ENCODE results near the gene JMJD7.

The JMJD7 gene

DNA sequence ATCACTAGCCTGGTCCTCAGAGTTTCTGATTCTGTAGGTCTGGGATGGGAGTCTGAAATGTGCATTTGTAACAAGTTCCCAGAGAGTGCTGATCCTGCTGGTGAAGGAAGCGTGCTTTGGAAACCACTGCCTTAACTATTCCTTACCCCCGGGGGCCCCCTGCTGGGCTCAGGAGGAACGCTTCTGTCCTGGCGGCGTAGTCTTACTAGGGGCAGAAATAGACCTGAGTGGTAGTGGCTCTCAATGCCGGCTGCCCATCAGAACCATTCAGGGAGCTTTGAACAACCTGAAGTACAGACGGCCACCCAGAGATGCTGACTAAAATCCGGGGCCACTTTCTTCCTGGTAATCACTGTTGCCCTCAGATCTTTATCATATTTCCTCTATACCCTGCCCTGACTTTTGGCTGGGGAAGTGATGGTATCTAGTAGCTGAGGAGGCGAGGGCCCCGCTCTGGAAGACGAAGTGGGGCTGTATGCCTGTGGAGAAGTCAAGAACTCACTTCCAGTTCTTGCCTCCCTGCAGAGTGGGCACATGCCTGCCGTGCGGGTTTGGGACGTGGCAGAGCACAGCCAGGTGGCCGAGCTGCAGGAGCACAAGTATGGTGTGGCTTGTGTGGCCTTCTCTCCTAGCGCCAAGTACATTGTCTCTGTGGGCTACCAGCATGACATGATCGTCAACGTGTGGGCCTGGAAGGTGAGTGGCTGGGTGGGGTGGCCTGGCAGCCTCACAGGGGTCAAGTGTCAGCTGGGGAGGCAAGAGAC, 16.3 kb upstream of the JMJD7 start:
- no peak overlapping the region for H3K9ac ChIP-seq (ENCODE audit: low read length)
- no peak overlapping the region for H3K27ac ChIP-seq (ENCODE audit: low read depth, low read length)
- WGBS (ENCODE audit: extremely low coverage, insufficient coverage, insufficient read length), result no CpG with 5 or more reads among the region's 18 CpGs
- H3K4ac ChIP-seq (ENCODE audit: low read depth, low read length), result no peak overlapping the region
- H2BK12ac ChIP-seq (ENCODE audit: low read length), result peak overlapping the region; percentile 37
- no peak overlapping the region for H4K12ac ChIP-seq (ENCODE audit: low read depth, low read length)
- H2BK120ac ChIP-seq (ENCODE audit: insufficient read depth, low read length, poor library complexity), result no peak overlapping the region
- H4K91ac ChIP-seq (ENCODE audit: low read depth, low read length), result no peak overlapping the region
- peaks cover 35 to 36% of the 10 kb centered on the region in 2 experiments for H3K36me3 ChIP-seq (ENCODE audit: control insufficient read depth in 1 of 2, insufficient read depth in 2 of 2, low read length in 2 of 2)
- no peak overlapping the region for H3K14ac ChIP-seq (ENCODE audit: low read length)
- H2AFZ ChIP-seq (ENCODE audit: insufficient read depth, low read length, poor library complexity), result no peak overlapping the region
- no peak overlapping the region for H3K18ac ChIP-seq (ENCODE audit: low read length)
- no peak overlapping the region for H3K23ac ChIP-seq (ENCODE audit: low read length)
- H3K9me3 ChIP-seq (ENCODE audit: insufficient read depth, low read depth, low read length), result no peaks in the 10 kb centered on the region
- no peak overlapping the region for H2AK5ac ChIP-seq (ENCODE audit: low read length)
- H3K4me1 ChIP-seq (ENCODE audit: control insufficient read depth in 1 of 2, insufficient read depth in 2 of 2, low read length in 2 of 2), result peaks cover 2 to 5% of the 10 kb centered on the region in 2 experiments
- H3K4me2 ChIP-seq (ENCODE audit: low read length), result no peak overlapping the region
- H3K27me3 ChIP-seq (ENCODE audit: insufficient read depth, low read length), result no peaks in the 10 kb centered on the region
- no peak overlapping the region for H3K4me3 ChIP-seq (ENCODE audit: low read depth, low read length)
- peaks cover 2% of the 10 kb centered on the region for H3K79me1 ChIP-seq (ENCODE audit: low read length)
- peak; percentile 80 to 93 for DNase-seq
- H4K8ac ChIP-seq (ENCODE audit: low read depth, low read length), result no peak overlapping the region
- no peaks in the 10 kb centered on the region for H3K79me2 ChIP-seq (ENCODE audit: control insufficient read depth, insufficient read depth, low read length, poor library complexity)
- H2BK5ac ChIP-seq (ENCODE audit: low read depth, low read length, poor library complexity), result no peak overlapping the region

DNA sequence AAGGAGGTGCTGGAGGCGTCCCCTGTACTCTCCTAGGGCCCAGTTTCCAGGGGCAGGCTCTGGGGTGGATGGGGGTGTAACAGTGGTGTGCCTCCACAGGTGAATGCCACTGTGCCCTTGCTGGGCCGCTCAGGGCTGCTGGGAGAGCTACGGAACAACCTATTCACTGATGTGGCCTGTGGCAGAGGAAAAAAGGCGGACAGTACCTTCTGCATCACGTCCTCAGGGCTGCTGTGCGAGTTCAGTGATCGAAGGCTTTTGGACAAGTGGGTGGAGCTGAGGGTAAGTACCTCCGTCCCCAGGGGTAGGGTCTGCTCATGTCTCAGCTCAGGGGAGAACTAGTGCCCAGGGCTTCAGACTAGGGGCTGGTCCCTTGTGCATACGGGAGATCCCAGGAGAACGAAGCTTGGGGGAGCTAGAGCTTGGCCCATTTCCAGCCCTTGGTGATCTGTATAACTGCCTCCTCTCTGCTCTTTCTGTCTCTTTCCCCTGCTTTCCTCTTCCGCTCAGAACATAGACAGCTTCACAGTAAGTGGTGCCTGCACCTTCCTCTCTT, 15.0 kb upstream of the JMJD7 start:
- no CpG with 5 or more reads among the region's 11 CpGs for WGBS (ENCODE audit: extremely low coverage, insufficient coverage, insufficient read length)

DNA sequence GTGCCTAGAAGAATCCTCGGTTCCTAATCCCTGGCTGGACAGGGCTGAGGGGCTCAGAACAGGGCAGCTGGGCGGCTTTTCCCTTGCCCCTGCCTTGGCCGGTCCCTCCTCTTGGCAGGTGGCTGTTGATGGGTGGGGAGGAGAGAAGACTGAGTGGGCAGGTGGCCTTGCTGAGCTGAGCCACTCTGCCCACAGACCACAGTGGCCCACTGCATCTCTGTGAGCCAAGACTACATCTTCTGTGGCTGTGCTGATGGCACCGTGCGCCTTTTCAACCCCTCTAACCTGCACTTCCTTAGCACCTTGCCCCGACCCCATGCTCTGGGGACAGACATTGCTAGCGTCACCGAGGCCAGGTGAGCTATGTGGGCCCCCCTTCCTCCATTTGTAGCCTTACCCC, 14.5 kb upstream of the JMJD7 start:
- no peak for DNase-seq

More for the DNA sequence above, 15.0 kb upstream of the JMJD7 start:
- Histone ChIP-seq H3K79me2 (ENCODE audit: control insufficient read depth, insufficient read depth, low read length, poor library complexity) (no peaks in the 10 kb centered on the region), H2AK5ac (ENCODE audit: low read length) (no peak overlapping the region), H4K8ac (ENCODE audit: low read depth, low read length) (no peak overlapping the region), H3K4me1 (ENCODE audit: control insufficient read depth in 1 of 2, insufficient read depth in 2 of 2, low read length in 2 of 2) (no peaks in the 10 kb centered on the region), H3K4me3 (ENCODE audit: low read depth, low read length) (no peak overlapping the region), H3K4me2 (ENCODE audit: low read length) (no peak overlapping the region), H3K36me3 (ENCODE audit: control insufficient read depth in 1 of 2, insufficient read depth in 2 of 2, low read length in 2 of 2) (peaks cover 48 to 49% of the 10 kb centered on the region in 2 experiments), H3K4ac (ENCODE audit: low read depth, low read length) (no peak overlapping the region), H3K27ac (ENCODE audit: low read depth, low read length) (no peak overlapping the region), H2AFZ (ENCODE audit: insufficient read depth, low read length, poor library complexity) (no peak overlapping the region), H2BK12ac (ENCODE audit: low read length) (no peak overlapping the region), H3K79me1 (ENCODE audit: low read length) (no peaks in the 10 kb centered on the region), H3K14ac (ENCODE audit: low read length) (no peak overlapping the region), H2BK120ac (ENCODE audit: insufficient read depth, low read length, poor library complexity) (no peak overlapping the region), H2BK5ac (ENCODE audit: low read depth, low read length, poor library complexity) (no peak overlapping the region), H3K23ac (ENCODE audit: low read length) (no peak overlapping the region), H3K18ac (ENCODE audit: low read length) (no peak overlapping the region), H4K91ac (ENCODE audit: low read depth, low read length) (no peak overlapping the region), H4K12ac (ENCODE audit: low read depth, low read length) (no peak overlapping the region), H3K27me3 (ENCODE audit: insufficient read depth, low read length) (no peaks in the 10 kb centered on the region), H3K9ac (ENCODE audit: low read length) (no peak overlapping the region), H3K9me3 (ENCODE audit: insufficient read depth, low read depth, low read length) (no peaks in the 10 kb centered on the region)
- no peak for DNase-seq

DNA sequence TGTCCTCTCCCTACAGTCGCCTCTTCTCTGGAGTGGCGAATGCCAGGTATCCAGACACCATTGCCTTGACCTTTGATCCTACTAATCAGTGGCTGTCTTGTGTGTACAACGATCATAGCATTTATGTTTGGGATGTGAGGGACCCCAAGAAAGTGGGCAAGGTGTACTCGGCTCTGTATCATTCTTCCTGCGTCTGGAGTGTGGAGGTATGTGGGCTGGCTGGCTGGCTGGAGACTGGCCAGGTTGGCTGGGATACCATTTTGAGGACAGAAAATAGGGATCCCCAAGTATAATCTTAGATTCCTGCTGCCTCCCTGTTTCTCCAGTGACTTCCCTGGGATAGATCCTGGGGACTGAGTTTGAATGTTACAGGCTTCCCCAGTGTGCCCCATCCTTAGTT, 13.4 kb upstream of the JMJD7 start:
- H3K9ac ChIP-seq (ENCODE audit: low read length), result no peak overlapping the region
- no peak overlapping the region for H2BK120ac ChIP-seq (ENCODE audit: insufficient read depth, low read length, poor library complexity)
- H3K9me3 ChIP-seq (ENCODE audit: insufficient read depth, low read depth, low read length), result no peaks in the 10 kb centered on the region
- H3K36me3 ChIP-seq (ENCODE audit: control insufficient read depth in 1 of 2, insufficient read depth in 2 of 2, low read length in 2 of 2), result peaks cover 63 to 64% of the 10 kb centered on the region in 2 experiments
- H3K4me3 ChIP-seq (ENCODE audit: low read depth, low read length), result no peak overlapping the region
- no peak overlapping the region for H3K18ac ChIP-seq (ENCODE audit: low read length)
- H3K4me1 ChIP-seq (ENCODE audit: control insufficient read depth in 1 of 2, insufficient read depth in 2 of 2, low read length in 2 of 2), result no peaks in the 10 kb centered on the region
- H2BK12ac ChIP-seq (ENCODE audit: low read length), result no peak overlapping the region
- no peak overlapping the region for H3K14ac ChIP-seq (ENCODE audit: low read length)
- no CpG with 5 or more reads among the region's 5 CpGs for WGBS (ENCODE audit: extremely low coverage, insufficient coverage, insufficient read length)
- H3K23ac ChIP-seq (ENCODE audit: low read length), result no peak overlapping the region
- DNase-seq, result no peak
- H4K91ac ChIP-seq (ENCODE audit: low read depth, low read length), result no peak overlapping the region
- no peaks in the 10 kb centered on the region for H3K79me2 ChIP-seq (ENCODE audit: control insufficient read depth, insufficient read depth, low read length, poor library complexity)
- no peak overlapping the region for H3K4ac ChIP-seq (ENCODE audit: low read depth, low read length)
- H2AK5ac ChIP-seq (ENCODE audit: low read length), result no peak overlapping the region
- H3K79me1 ChIP-seq (ENCODE audit: low read length), result no peaks in the 10 kb centered on the region
- H4K8ac ChIP-seq (ENCODE audit: low read depth, low read length), result no peak overlapping the region
- H2AFZ ChIP-seq (ENCODE audit: insufficient read depth, low read length, poor library complexity), result no peak overlapping the region
- no peak overlapping the region for H2BK5ac ChIP-seq (ENCODE audit: low read depth, low read length, poor library complexity)
- H4K12ac ChIP-seq (ENCODE audit: low read depth, low read length), result no peak overlapping the region
- no peak overlapping the region for H3K27ac ChIP-seq (ENCODE audit: low read depth, low read length)
- no peak overlapping the region for H3K4me2 ChIP-seq (ENCODE audit: low read length)
- H3K27me3 ChIP-seq (ENCODE audit: insufficient read depth, low read length), result no peaks in the 10 kb centered on the region

More for the DNA sequence above, 14.5 kb upstream of the JMJD7 start:
- Histone ChIP-seq H3K4me2 (ENCODE audit: low read length) (no peak overlapping the region), H4K12ac (ENCODE audit: low read depth, low read length) (no peak overlapping the region), H3K27me3 (ENCODE audit: insufficient read depth, low read length) (no peaks in the 10 kb centered on the region), H3K4me1 (ENCODE audit: control insufficient read depth in 1 of 2, insufficient read depth in 2 of 2, low read length in 2 of 2) (no peaks in the 10 kb centered on the region), H3K18ac (ENCODE audit: low read length) (no peak overlapping the region), H4K91ac (ENCODE audit: low read depth, low read length) (no peak overlapping the region), H4K8ac (ENCODE audit: low read depth, low read length) (no peak overlapping the region), H3K27ac (ENCODE audit: low read depth, low read length) (no peak overlapping the region), H3K4ac (ENCODE audit: low read depth, low read length) (no peak overlapping the region), H3K4me3 (ENCODE audit: low read depth, low read length) (no peak overlapping the region), H3K14ac (ENCODE audit: low read length) (no peak overlapping the region), H2AK5ac (ENCODE audit: low read length) (no peak overlapping the region), H2BK12ac (ENCODE audit: low read length) (no peak overlapping the region), H3K9ac (ENCODE audit: low read length) (no peak overlapping the region), H3K79me2 (ENCODE audit: control insufficient read depth, insufficient read depth, low read length, poor library complexity) (no peaks in the 10 kb centered on the region), H3K36me3 (ENCODE audit: control insufficient read depth in 1 of 2, insufficient read depth in 2 of 2, low read length in 2 of 2) (peaks cover 53 to 54% of the 10 kb centered on the region in 2 experiments), H3K9me3 (ENCODE audit: insufficient read depth, low read depth, low read length) (no peaks in the 10 kb centered on the region), H2BK5ac (ENCODE audit: low read depth, low read length, poor library complexity) (no peak overlapping the region), H3K23ac (ENCODE audit: low read length) (no peak overlapping the region), H2BK120ac (ENCODE audit: insufficient read depth, low read length, poor library complexity) (no peak overlapping the region), H3K79me1 (ENCODE audit: low read length) (no peaks in the 10 kb centered on the region), H2AFZ (ENCODE audit: insufficient read depth, low read length, poor library complexity) (no peak overlapping the region)
- WGBS (ENCODE audit: extremely low coverage, insufficient coverage, insufficient read length), result no CpG with 5 or more reads among the region's 8 CpGs

Data from trophoblast cell (in vitro differentiated cells and primary cell).